ENCODE data around the gene RIT1.

Gene RIT1, protein sequence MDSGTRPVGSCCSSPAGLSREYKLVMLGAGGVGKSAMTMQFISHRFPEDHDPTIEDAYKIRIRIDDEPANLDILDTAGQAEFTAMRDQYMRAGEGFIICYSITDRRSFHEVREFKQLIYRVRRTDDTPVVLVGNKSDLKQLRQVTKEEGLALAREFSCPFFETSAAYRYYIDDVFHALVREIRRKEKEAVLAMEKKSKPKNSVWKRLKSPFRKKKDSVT

DNA sequence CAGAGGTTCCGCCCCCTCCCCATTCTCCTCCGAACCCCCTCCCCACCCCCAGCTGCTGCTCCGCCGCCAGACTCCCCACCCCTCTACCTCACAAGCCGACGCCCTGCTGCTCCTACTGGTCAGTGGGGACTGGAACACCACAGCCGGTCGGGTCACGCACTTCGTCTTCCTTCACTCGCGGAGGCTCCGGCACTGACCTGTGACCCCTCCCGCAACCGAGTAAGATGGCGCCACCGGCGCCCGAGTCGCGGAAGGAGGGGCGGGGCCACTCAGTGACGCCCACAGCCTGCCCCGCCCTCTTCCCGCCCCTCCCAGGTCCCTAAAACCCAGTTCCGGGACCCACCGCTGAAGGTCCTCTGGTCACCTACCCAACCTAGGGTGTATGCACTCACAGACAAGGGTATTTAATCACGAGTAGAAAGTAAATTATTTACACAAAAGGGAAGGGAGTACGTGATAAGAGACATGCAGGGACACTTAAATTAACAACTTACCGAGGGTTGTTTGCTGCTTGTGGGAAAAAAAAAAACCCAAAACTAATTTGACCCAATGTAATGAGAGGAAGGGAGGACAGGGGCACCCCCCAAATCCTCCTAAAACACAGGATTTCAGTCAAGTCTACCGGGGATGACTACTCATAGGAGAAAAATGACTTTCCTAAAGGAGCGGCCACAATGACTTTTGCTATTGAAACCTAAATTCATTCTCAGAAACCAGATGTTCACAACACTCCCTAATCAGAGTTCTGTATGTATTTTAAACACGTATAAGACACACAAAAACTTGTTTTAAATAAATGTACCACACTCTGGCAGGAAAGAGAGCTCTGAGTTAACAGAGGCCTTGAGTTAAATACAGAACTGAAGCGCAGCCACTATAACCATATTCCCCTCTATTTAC is at the start of gene RIT1:
Gene RIT1, minus strand, starts transcription at position 194 of the 900 bp plus-strand sequence. CDS start 588 bp downstream, outside the sequence.
- no peak for DNase-seq

DNA sequence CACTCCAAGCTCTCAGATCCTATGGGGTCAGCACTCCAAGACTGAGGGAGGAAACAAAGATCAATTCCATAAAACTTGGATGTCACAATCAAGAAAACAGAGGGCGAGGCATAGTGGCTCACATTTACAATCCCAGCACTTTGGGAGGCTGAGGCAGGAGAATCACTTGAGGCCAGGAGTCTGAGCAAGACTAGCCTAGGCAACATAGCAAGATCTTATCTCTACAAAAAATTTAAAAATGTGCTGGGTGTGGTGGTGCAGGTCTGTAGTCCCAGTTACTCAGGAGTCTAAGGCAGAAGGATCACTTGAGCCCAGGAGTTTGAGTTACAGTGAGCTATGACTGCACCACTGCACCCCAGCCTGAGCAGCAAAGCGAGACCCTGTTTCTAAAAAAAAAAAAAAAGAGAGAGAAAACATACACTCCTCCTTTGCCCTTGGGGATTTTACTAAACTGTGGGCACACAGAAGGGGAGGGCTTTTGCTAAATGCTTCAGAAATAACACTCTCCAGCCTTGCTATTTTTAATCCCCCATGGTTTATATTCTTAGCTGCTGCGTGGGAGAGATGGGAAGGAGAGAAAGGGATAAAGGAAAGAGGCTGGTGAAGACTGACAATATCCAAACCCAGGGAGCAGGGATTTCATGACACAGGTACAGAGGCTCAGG is 49.1 kb upstream of the RIT1 start:
- no peak for DNase-seq

DNA sequence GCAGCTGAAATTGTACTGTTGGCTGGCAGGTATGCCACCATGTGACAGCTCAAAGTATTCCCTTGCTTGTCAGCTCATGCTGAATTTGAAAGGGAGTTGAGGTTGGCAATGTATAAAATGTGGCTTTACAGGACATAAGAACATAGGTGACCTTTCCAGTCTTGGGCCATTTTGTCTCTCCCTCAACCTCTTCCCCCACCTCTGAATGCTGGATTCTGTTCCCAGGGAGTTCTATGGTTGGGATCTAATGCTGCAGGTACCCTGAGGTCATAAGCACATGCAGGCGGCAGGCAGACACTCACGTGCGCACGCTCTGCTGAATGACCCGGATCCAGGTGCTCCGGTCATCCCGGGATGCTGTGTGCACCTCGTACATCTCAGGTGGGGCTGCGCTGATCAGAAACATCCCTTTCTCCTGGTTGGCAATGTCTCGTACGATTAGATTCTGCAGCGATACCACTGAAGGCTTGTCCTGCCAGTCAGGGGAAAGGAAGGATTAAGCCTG is 46.3 kb upstream of the RIT1 start:
- no peak for DNase-seq

DNA sequence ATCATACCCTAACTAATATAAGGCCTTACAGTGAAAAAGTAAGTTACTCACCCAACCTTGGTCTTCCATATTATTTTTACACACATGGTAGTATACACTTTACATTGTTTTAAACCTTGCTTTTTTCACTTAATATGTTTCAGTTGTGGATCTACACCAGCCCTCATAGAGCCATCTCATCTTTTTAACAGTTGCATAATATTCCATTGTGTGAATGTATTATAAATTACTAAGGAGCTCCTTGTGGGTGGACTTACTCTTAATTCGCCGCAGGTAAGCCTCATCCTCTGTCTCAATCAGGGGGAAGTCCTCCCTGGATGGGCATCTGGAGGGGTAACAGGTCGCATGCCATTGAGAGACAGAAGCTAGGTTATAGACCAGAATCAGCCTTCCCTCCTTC is 43.5 kb upstream of the RIT1 start:
- DNase-seq = no peak

DNA sequence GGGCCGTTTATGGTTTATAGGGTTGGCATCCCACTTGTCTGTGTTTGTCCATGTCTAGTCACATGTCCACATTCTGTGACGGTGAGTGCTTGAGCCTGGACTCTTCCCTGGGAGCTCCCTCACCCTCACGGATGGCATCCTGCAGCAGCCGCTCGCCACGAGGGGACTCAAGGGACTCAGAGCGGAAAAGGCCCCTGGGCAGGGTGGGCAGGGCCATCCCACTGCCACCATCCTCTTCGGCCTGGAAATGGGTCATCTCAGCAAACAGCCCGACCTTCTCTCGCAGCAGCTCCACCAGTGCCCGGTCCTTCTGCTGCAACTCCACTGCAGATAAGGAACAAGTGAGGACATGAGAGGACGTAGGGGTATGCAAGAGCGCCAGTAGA is 41.3 kb upstream of the RIT1 start:
- no peak for DNase-seq

DNA sequence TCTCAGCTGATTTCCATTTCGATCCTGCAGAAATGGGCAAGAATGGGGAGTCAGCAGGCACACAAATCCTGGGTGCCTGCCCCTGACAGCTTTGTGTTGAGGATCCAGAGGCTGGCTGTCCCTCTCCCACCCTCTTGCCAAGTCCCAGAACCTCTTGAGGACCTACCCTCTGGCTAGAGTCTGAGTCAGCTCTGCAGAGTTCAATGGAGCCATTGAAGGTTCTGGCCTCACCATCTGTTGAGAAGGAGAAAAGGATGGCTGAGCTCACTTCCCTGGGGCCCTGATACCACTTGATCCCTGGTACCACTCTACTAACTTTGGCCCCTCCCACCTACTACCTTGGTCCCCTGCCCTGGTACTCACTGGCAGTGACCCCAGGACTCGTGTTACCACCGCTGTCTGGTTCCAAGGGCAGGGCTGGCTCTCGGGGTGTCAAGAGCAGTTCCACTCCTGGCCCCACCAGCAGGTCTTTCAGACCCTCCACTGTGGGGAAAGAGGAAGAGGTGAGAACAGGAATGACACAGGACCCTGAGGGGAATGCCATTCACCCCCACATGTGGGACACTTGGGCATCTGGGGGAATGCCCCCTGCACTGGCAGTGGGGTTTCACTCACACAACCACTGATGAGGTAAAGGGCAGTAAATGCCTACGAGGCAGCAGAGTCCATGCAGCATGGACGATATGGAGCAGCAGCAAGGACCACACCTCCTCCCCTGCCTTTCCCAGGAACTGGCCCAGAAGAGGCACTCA is 40.8 kb upstream of the RIT1 start:
- DNase-seq = no peak

DNA sequence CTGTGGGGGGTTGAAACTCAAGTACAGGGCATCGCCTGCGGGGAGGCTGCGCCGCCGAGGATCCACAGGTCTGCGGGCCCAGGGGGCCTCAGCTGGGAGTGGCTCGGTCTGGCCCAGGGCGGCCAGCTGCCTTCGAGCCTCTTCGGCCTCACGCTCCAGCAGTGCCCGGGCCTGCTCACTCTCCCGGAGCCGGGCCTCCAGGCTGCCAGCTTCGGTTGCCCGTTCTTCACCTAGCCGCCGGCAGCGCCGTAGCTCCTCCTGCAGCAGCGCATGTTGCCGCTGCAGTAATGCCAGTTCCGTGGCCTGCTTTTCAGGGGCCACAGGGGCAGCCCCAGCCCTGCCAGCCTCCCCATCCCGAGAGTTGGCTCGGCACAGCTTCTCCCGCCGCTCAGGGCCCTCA is 39.7 kb upstream of the RIT1 start:
- DNase-seq = no peak

DNA sequence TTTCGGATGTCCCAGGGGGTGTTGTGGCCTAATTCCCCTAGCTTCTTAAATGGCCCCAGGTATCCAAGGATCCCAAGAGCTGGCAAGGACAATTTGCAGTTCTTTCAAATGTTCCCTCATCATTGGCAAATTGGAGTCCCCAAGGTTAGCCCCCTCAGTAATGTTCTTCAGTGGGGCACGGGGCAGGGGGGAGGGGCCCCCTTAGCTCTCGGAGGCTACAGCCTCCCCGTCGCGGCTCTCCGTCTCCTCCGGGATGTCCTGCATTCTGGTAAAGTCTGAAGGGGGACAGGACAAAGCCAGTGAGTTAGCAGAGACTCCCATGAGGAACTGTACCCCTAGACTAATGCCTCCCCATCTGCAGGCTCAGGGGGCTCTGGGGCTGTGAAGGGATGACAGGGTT is 36.6 kb upstream of the RIT1 start:
- no peak for DNase-seq

DNA sequence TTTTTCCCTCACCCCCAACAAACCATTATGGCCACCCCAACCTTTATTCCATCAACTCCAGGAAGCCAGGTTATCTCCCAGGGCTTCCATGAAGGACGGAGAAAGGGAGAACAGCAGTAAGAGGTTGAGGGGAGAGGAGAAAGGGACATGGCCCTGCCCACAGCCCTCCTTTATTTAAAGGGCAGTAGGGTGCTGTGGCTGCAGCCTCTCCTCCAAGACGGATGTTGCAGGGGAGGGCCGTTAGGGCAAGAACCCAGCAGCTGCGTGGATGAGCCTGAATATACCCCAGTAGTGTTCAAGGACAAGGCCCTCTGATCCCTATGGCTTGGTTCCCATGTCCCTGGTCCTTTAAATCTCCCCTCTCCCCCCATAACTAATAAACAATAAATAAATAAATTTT is 36.1 kb upstream of the RIT1 start:
- no peak for DNase-seq

DNA sequence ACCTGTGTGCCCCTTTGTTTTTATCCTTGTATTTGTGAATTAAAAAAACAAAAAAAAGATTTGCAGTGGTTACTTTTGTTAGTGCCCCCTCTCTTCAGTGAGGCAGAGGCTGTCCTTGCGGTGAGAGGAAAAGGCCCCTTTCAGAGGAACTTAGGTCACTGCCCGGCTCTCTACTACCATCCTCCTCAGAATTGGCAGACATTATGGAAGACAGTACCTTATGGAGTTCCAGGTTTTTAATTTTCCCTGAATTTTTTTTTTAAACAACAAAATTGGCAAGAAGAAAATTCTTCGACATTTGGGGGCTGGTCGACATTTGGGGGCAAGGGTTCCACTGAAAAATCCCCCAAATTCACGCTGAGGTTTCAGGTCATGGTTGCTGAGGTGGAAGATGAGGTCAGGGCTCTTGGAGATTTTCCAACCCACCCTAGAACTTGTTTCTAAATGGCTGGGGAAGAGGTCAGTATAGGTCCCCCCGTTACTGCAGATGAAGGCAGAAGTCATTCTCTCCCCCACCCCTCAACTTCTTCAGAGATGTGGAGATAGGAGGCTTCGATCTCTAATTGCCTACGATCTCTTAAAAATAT is 35.6 kb upstream of the RIT1 start:
- DNase-seq = no peak

DNA sequence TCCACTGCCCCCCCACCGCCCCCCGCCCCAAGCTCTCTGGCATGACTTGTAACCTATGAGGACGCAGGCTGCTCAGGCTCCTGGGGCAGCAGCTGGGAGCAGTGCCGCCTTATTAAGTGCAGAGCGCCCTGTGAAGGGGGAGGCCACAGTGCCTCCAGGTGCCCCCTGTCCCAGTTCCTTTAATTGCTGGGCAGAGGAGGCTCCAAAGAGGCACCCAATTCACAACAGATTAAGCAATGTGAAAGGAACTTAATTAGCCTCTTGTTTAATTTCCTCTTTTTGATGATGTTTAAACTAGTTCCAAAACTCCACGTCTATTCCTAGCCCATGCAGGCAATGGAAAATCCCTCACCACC is 33.3 kb upstream of the RIT1 start:
- no peak for DNase-seq

DNA sequence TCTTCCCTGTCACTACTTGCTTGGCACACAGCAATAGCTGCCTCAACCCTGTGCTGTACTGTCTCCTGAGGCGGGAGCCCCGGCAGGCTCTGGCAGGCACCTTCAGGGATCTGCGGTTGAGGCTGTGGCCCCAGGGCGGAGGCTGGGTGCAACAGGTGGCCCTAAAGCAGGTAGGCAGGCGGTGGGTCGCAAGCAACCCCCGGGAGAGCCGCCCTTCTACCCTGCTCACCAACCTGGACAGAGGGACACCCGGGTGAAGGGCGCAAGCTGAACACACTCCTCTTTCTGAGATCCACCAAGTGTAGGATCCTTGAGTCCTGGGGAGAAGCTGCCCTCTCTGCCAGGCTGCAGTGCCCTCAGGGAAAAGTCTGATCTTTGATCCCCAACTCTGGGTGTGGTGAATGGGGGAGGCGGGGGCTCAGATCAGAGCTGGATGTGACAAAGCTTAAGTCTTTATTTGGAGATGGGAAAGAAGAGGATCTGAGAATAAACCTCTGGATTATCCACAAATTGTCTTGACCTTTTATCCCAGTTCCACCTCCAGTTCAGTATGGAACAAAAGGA is 31.5 kb upstream of the RIT1 start:
- no peak for DNase-seq

DNA sequence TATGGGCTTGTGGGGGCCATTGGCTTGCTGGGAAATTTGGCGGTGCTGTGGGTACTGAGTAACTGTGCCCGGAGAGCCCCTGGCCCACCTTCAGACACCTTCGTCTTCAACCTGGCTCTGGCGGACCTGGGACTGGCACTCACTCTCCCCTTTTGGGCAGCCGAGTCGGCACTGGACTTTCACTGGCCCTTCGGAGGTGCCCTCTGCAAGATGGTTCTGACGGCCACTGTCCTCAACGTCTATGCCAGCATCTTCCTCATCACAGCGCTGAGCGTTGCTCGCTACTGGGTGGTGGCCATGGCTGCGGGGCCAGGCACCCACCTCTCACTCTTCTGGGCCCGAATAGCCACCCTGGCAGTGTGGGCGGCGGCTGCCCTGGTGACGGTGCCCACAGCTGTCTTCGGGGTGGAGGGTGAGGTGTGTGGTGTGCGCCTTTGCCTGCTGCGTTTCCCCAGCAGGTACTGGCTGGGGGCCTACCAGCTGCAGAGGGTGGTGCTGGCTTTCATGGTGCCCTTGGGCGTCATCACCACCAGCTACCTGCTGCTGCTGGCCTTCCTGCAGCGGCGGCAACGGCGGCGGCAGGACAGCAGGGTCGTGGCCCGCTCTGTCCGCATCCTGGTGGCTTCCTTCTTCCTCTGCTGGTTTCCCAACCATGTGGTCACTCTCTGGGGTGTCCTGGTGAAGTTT is 30.8 kb upstream of the RIT1 start:
- DNase-seq = no peak

DNA sequence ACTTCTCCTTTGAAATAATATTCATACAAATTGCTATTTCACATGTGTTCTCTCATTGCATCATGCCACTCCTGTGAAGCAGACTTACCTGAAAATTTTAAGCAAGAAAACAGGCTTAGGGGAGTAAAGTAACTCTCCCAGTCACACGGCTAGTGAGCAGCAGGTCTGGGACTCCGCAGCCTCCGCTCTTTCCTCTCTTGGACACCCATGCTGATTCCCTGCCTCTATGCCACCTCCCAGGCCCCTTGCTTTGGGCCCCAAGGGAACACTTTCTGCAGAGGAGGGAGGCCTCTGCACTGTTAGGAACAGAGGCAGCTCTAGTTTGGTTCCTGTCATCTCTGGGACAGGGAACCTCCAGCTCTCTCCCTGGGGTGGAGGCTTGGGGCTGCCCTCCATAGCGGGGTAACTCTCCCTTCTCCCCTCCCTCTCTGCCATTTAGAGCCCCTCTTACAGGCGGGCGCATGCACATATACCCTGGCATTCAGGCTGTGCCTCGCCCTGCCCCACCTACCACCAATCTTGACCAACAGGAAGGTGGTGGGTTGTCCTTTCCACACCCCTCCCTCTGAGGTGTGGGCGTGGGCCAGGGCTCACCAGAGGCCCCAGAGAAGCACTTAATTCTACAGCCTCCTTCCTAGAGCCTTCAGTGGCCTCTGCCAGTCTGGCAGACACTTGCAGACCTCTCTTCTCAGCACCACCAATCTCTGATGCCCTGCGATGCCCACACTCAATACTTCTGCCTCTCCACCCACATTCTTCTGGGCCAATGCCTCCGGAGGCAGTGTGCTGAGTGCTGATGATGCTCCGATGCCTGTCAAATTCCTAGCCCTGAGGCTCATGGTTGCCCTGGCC is 30.1 kb upstream of the RIT1 start, which contains the start of gene RXFP4:
Gene RXFP4, plus strand, starts transcription at position 646 of the 852 bp plus-strand sequence. Its CDS starts 72 bp downstream, at position 718.
- no peak for DNase-seq

DNA sequence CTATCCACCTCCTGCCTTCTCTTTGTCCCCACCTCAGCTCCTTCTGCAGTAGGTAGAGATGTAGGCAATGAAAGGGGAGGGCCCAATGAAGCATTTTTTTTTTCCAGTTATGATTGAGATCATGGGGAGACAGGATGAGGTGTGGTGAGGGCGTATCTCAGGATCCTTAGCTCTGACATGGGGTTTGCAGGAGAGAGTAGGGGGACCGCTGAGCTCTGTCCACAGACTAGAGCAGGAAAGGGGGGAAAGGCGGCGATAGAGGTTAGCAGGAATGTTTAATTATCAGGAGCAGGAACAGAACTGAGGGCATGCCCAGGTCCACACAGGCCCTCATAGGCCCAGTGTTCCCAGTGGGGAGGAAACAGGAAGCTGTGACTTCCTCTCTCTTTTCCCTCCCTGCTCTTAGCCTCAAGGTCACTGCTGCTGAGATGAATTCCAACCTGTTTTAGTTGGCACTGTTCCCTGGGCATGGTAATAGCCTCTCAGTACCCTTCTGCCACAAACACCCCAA is 29.4 kb upstream of the RIT1 start:
- no peak for DNase-seq

DNA sequence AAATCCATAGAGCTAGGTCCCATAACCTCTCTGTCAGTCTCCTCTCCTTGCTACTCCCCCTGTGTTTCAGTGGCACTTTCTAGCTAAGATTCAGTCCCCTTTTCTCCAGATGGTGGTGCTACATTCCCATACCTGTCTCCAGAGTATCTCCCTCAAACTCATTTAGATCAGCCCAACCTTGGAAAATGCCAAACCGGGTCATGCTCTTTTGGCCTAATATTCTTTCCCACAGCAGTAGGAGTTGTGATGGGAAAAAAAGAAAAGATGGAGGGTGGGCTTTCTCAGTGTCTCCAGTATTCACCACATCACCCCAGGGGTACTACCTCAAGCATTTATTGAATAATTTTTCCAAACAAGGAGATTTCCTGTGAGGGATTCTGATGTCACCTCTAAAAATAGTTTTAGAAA is 27.1 kb upstream of the RIT1 start:
- DNase-seq = no peak

DNA sequence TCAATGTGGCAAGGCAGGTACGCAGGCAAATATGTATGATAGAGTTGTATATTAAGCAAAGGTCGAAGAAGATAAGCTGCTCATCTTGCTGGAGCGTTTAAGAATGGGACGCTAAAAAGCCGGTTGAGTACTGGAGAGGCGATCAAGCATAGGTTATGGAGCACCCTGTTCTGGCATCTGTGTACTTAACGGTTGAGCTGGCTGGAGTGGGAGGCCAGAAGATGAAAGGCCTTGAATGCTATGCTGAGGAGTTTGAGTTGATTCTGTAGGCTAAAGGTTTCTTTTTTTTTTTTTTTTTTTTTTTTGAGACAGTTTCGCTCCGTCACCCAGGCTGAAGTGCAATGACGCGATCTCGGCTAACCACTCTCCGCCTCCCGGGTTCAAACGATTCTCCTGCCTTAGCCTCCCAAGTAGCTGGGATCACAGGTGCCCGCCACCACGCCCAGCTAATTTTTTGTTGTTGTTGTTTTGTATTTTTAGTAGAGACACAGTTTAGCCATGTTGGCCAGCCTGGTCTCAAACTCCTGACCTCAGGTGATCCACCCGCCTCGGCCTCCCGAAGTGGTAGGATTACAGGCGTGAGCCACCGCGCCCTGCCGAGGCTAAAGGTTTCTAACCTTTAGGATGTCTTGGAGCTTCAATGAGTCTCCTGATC is 23.9 kb upstream of the RIT1 start:
- no peak for DNase-seq

DNA sequence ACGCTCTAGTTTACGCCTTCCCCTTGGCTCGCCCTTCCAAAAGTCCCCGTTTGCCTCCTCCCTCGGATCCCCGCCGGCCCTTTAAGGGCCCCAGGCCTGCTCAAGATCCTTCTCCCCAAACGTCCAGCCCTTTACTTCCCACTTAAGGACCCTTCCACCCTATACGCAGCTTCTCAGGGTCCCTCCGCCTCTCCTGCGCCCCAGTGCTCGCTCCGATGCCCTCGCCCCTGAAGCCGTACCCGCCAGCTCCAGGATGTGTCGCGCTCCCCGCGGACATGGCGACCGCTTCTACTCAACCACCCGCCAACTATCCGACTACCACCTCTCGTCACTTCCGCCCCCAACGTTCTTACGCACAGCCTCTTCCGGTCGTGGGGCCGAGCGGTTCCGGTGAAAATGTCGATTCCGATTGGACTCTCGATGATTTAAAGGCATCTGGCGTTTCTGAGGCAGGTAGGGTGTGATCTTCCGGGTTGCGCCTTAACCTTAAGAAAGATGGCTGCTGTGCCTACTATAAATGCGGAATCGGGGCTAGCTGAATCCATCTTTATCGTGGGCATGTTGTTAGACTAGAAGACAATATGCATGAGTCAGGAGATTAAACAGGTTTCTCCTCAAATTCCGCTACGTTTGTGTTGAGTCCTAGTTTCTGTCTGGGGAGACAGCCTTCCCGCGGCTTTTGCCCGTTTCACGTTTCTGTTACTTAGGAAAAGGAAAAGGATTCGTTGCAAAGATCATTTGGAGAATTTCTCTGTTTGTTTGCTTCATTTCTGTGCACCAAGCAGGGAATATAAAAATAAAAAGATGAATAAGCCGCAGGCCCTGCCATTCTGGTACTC is 23.2 kb upstream of the RIT1 start, which contains the start of gene KHDC4:
Gene KHDC4, minus strand, starts transcription at position 317 of the 839 bp plus-strand sequence. Its CDS starts 40 bp downstream, at position 277.
- DNase-seq = peak; percentile 96
